GM19043 (cell line): ENCODE results near the gene CA4.
"Not testable (repeated sequence)": the region's sequence is repeated elsewhere in the genome, so short reads cannot be mapped to it uniquely, and the experiment has no call there.

ENCODE experiments used
- ATAC-seq: cut with Tn5 transposase; IDR thresholded peaks from one replicate; pipeline ENCODE4 v1.9.1; 2021; ENCODE audit warnings: low read depth; ENCODE audit not compliant: unreplicated experiment

The CA4 gene

GRCh38 chr17:60149691-60150582 is at the start of gene CA4:
CA4 (plus strand) TSS chr17:60149973; CDS start chr17:60150035, 62 bp downstream.
- ATAC-seq, result no peak

- not testable (repeated sequence) for ATAC-seq
Measured at GRCh38 chr17:60100577-60100976, 49.2 kb upstream of the CA4 start.

GRCh38 chr17:60102015-60102631 is 47.6 kb upstream of the CA4 start:
- ATAC-seq, result not testable (repeated sequence)

GRCh38 chr17:60102632-60103096 is 47.1 kb upstream of the CA4 start:
- ATAC-seq, result peak; percentile 45

- no peak for ATAC-seq
Measured at GRCh38 chr17:60103957-60104356, 45.8 kb upstream of the CA4 start.

- no peak for ATAC-seq
Measured at GRCh38 chr17:60106340-60107059, 43.3 kb upstream of the CA4 start.

GRCh38 chr17:60107526-60108257 is 42.1 kb upstream of the CA4 start:
- no peak for ATAC-seq

GRCh38 chr17:60108309-60108708 is 41.5 kb upstream of the CA4 start:
- not testable (repeated sequence) for ATAC-seq

- no peak for ATAC-seq
Measured at GRCh38 chr17:60108712-60109111, 41.1 kb upstream of the CA4 start.

GRCh38 chr17:60109161-60109560 is 40.6 kb upstream of the CA4 start:
- no peak for ATAC-seq

- no peak for ATAC-seq
Measured at GRCh38 chr17:60110586-60110985, 39.2 kb upstream of the CA4 start.

- ATAC-seq, result not testable (repeated sequence)
Measured at GRCh38 chr17:60111661-60112060, 38.1 kb upstream of the CA4 start.

GRCh38 chr17:60115364-60115763 is 34.4 kb upstream of the CA4 start:
- ATAC-seq, result not testable (repeated sequence)

GRCh38 chr17:60116196-60116595 is 33.6 kb upstream of the CA4 start:
- ATAC-seq, result not testable (repeated sequence)

GRCh38 chr17:60119162-60119561 is 30.6 kb upstream of the CA4 start:
- not testable (repeated sequence) for ATAC-seq

GRCh38 chr17:60119807-60120748 is 29.7 kb upstream of the CA4 start:
- ATAC-seq, result not testable (repeated sequence)

- no peak for ATAC-seq
Measured at GRCh38 chr17:60127068-60128064, 22.4 kb upstream of the CA4 start.
